Measurements from ENCODE around the gene ATP8B1.
A peak's percentile ranks its signal among the peaks of the same experiment; 100 is the strongest.
"Not testable (repeated sequence)": the region's sequence is repeated elsewhere in the genome, so short reads cannot be mapped to it uniquely, and the experiment has no call there.

The ATP8B1 gene

GRCh38 chr18:57651914-57652313 is 151.2 kb downstream of the ATP8B1 start:
- no peak for DNase-seq

GRCh38 chr18:57649556-57650500 is 153.3 kb downstream of the ATP8B1 start:
- DNase-seq = no peak

GRCh38 chr18:57648414-57648813 is 154.7 kb downstream of the ATP8B1 start:
- DNase-seq = no peak

GRCh38 chr18:57644540-57644939 is 158.6 kb downstream of the ATP8B1 start:
- no peak for DNase-seq

GRCh38 chr18:57643726-57644125 is 159.4 kb downstream of the ATP8B1 start:
- not testable (repeated sequence) for DNase-seq

- not testable (repeated sequence) for DNase-seq
These were observed 160.7 kb downstream of the ATP8B1 start for GRCh38 chr18:57642462-57642861.

- no peak for DNase-seq
These were observed 162.4 kb downstream of the ATP8B1 start for GRCh38 chr18:57640749-57641148.

- DNase-seq = no peak
These were observed 162.9 kb downstream of the ATP8B1 start for GRCh38 chr18:57640236-57640635.

GRCh38 chr18:57635003-57635822 is 167.9 kb downstream of the ATP8B1 start:
- no peak for DNase-seq

GRCh38 chr18:57631697-57632096 is 171.4 kb downstream of the ATP8B1 start:
- no peak for DNase-seq

- no peak for DNase-seq
These were observed 172.1 kb downstream of the ATP8B1 start for GRCh38 chr18:57630754-57631595.

- peak; percentile 93 for DNase-seq
These were observed 172.9 kb downstream of the ATP8B1 start for GRCh38 chr18:57630002-57630753.

- no peak for DNase-seq
These were observed 173.7 kb downstream of the ATP8B1 start for GRCh38 chr18:57629422-57629821.

- DNase-seq = no peak
These were observed 175.6 kb downstream of the ATP8B1 start for GRCh38 chr18:57627488-57627887.

- DNase-seq = no peak
These were observed 178.1 kb downstream of the ATP8B1 start for GRCh38 chr18:57624988-57625387.

- peak; percentile 29 for DNase-seq
These were observed 181.9 kb downstream of the ATP8B1 start for GRCh38 chr18:57621246-57621604.

- DNase-seq = no peak
These were observed 183.2 kb downstream of the ATP8B1 start for GRCh38 chr18:57619876-57620275.

GRCh38 chr18:57618910-57619309 is 184.2 kb downstream of the ATP8B1 start:
- DNase-seq = no peak

GRCh38 chr18:57603871-57604270 is 199.2 kb downstream of the ATP8B1 start:
- DNase-seq = no peak

Data from stimulated activated naive CD4-positive, alpha-beta T cell treated with Interleukin-2 at 50 U/mL for 16 hours (primary cell).